Measurements from ENCODE around the gene ARL6IP1. TPM values are rescaled to one million over a fixed set of nuclear protein-coding genes. Genes with fewer than 3 reads are reported as not detected.
A peak's percentile ranks its signal among the peaks of the same experiment; 100 is the strongest.

The ARL6IP1 gene
- total RNA-seq, 1 donor from 2014 or later, result 129 TPM

DNA sequence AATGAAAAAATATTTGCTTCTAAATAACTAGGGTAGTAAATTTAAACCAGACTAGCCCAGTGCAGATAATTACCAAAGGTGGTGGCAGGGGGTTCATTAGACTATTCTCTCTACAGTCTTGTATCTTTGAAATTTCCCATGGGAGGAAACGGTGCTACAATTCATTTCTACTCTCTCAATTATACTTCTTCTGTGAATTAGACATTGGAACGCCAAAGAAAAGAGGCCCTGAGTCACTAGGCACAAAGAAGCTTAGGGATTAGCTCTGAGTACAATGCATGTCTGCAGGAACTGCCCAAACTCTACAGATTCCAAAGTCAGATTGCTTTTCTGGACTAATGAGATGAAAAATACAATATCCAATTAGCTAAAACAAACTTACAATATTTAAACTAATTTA, 30.7 kb upstream of the ARL6IP1 start:
- Histone ChIP-seq H3K4me3 (ENCODE audit: low read length in 3 of 3) (no peak overlapping the region), H3K9me3 (ENCODE audit: control insufficient read depth in 3 of 3, low read length in 3 of 3) (no peaks in the 10 kb centered on the region), H3K4me1 (ENCODE audit: control insufficient read depth in 3 of 3, insufficient read depth in 3 of 3, low read length in 3 of 3) (no peaks in the 10 kb centered on the region), H3K27me3 (ENCODE audit: control insufficient read depth in 3 of 3, insufficient read depth in 3 of 3, low read length in 3 of 3) (no peaks in the 10 kb centered on the region), H3K36me3 (ENCODE audit: control insufficient read depth in 3 of 3, insufficient read depth in 3 of 3, low read length in 3 of 3) (peaks cover 62 to 82% (median 82%) of the 10 kb centered on the region in 3 donors), H3K9ac (ENCODE audit: low read depth in 1 of 3, low read length in 3 of 3) (no peak overlapping the region), H3K27ac (ENCODE audit: low read depth, low read length) (no peak overlapping the region)

DNA sequence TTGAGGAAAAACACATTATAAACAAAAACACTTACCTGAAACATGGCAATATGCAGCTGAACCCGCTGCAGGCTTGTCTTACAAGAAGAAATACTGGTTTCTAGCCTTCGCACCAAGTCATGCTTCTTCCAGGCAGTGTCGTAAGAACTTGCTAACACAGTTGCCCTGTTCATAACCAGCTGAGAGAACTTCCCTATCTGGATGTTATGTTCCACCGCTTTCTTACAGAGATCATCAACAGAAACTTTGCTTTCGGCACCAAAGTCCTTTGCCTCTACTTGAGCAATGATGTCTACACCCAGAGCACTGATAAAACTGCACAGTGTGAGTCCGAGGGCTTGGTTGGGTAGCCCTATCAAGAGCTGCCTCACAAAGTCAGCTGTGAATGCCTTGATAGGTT, 27.9 kb upstream of the ARL6IP1 start:
- H3K4me3 ChIP-seq (ENCODE audit: low read length in 3 of 3), result no peak overlapping the region
- H3K27me3 ChIP-seq (ENCODE audit: control insufficient read depth in 3 of 3, insufficient read depth in 3 of 3, low read length in 3 of 3), result no peaks in the 10 kb centered on the region
- H3K27ac ChIP-seq (ENCODE audit: low read depth, low read length), result no peak overlapping the region
- no peaks in the 10 kb centered on the region for H3K9me3 ChIP-seq (ENCODE audit: control insufficient read depth in 3 of 3, low read length in 3 of 3)
- H3K4me1 ChIP-seq (ENCODE audit: control insufficient read depth in 3 of 3, insufficient read depth in 3 of 3, low read length in 3 of 3), result no peaks in the 10 kb centered on the region
- H3K36me3 ChIP-seq (ENCODE audit: control insufficient read depth in 3 of 3, insufficient read depth in 3 of 3, low read length in 3 of 3), result peaks cover 37 to 56% (median 54%) of the 10 kb centered on the region in 3 donors
- H3K9ac ChIP-seq (ENCODE audit: low read depth in 1 of 3, low read length in 3 of 3), result no peak overlapping the region

DNA sequence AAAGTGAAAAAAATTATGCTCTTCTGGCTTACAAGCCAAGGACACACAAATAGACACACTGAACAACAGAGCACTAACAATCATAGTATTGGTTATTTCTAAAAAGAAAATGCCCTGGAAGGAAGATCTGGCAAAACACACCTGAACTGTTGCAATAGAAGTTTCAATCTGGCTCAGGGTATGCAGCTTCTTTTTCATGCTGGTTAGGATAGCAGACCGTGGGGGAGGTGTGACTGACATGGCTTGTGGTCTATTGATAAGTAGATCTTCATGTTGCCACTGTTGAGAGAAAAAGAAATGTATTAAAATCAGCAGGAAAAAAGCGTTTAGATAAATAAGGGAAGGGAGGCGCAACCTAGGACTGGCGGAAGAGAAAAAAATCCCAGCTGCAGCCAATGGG, 26.5 kb upstream of the ARL6IP1 start:
- Histone ChIP-seq H3K9me3 (ENCODE audit: control insufficient read depth in 3 of 3, low read length in 3 of 3) (no peaks in the 10 kb centered on the region), H3K4me3 (ENCODE audit: low read length in 3 of 3) (no peak overlapping the region), H3K4me1 (ENCODE audit: control insufficient read depth in 3 of 3, insufficient read depth in 3 of 3, low read length in 3 of 3) (no peaks in the 10 kb centered on the region), H3K9ac (ENCODE audit: low read depth in 1 of 3, low read length in 3 of 3) (no peak overlapping the region), H3K36me3 (ENCODE audit: control insufficient read depth in 3 of 3, insufficient read depth in 3 of 3, low read length in 3 of 3) (peaks cover 30 to 46% (median 42%) of the 10 kb centered on the region in 3 donors), H3K27me3 (ENCODE audit: control insufficient read depth in 3 of 3, insufficient read depth in 3 of 3, low read length in 3 of 3) (no peaks in the 10 kb centered on the region), H3K27ac (ENCODE audit: low read depth, low read length) (no peak overlapping the region)

DNA sequence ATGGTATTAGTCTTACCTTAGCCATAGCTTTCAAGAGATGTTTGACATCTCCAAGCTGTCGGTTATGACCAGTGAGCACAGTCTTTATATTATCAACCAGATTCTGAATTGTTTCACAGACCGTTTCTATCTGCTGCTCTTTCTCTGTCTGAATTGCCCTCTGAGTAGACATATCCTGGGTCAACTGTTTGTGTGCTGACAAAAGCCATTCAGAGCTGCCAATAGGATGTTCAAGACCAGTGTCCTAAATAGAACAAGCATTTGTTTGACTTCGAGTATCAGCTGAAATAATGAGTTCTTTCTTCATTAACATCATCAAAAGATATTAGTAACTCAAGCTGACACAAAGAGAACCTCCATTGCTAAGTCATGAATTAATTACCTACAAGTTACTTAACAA, 14.9 kb upstream of the ARL6IP1 start:
- no peaks in the 10 kb centered on the region for H3K27me3 ChIP-seq (ENCODE audit: control insufficient read depth in 3 of 3, insufficient read depth in 3 of 3, low read length in 3 of 3)
- no peaks in the 10 kb centered on the region for H3K9me3 ChIP-seq (ENCODE audit: control insufficient read depth in 3 of 3, low read length in 3 of 3)
- H3K9ac ChIP-seq (ENCODE audit: low read depth in 1 of 3, low read length in 3 of 3), result peak overlapping the region in 2 of 3 donors; percentile 41 to 54
- peak overlapping the region; percentile 64 for H3K27ac ChIP-seq (ENCODE audit: low read depth, low read length)
- H3K36me3 ChIP-seq (ENCODE audit: control insufficient read depth in 3 of 3, insufficient read depth in 3 of 3, low read length in 3 of 3), result peaks cover 17 to 53% (median 35%) of the 10 kb centered on the region in 3 donors
- H3K4me3 ChIP-seq (ENCODE audit: low read length in 3 of 3), result no peak overlapping the region
- peaks cover 7 to 18% (median 9%) of the 10 kb centered on the region in 3 donors for H3K4me1 ChIP-seq (ENCODE audit: control insufficient read depth in 3 of 3, insufficient read depth in 3 of 3, low read length in 3 of 3)

DNA sequence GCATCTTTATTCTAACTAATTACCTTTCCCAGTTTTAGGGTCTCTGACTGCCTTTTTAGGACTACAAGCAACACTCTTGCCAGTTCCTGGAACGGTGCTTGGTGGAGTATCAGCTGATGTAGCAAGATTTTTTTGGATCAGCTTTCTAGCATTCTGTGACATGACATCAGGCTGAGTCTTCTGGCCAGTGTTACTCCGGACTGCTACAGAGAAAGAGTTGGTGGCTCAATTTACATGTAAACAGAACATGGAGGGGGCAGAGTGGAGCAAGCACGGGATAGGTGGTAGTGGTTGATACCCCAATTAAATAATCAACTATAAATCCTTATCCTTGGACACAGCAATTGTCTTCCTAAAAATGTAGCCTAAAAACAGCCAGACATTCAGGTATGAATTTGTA, 10.6 kb upstream of the ARL6IP1 start:
- Histone ChIP-seq H3K4me1 (ENCODE audit: control insufficient read depth in 3 of 3, insufficient read depth in 3 of 3, low read length in 3 of 3) (peaks cover 7 to 16% (median 11%) of the 10 kb centered on the region in 3 donors), H3K27me3 (ENCODE audit: control insufficient read depth in 3 of 3, insufficient read depth in 3 of 3, low read length in 3 of 3) (no peaks in the 10 kb centered on the region), H3K27ac (ENCODE audit: low read depth, low read length) (peak overlapping the region; percentile 68), H3K9ac (ENCODE audit: low read depth in 1 of 3, low read length in 3 of 3) (peak overlapping the region in 1 of 3 donors; percentile 40), H3K9me3 (ENCODE audit: control insufficient read depth in 3 of 3, low read length in 3 of 3) (no peaks in the 10 kb centered on the region), H3K4me3 (ENCODE audit: low read length in 3 of 3) (no peak overlapping the region), H3K36me3 (ENCODE audit: control insufficient read depth in 3 of 3, insufficient read depth in 3 of 3, low read length in 3 of 3) (peaks cover 32 to 58% (median 52%) of the 10 kb centered on the region in 3 donors)

DNA sequence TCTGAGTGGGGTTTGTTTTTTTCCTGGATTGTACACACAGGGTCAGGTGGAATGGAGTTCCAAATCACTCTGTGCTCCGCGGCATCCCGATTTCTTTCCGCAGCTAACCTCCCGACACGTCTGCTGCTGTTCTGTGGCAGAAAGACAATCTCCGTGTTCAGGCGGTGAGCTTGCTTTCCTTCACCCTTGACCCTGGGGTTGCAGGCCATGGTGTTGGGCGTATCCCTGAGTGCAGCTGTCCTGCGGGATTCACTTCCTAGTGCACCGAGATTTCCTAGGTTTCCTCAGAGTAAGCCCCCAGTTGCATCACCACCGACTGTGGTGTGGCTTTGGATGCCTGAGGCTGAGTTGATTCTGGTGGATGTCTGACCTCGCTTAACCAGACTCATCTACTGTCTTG, 7.8 kb upstream of the ARL6IP1 start:
- peaks cover 8 to 19% (median 18%) of the 10 kb centered on the region in 3 donors for H3K4me1 ChIP-seq (ENCODE audit: control insufficient read depth in 3 of 3, insufficient read depth in 3 of 3, low read length in 3 of 3)
- H3K36me3 ChIP-seq (ENCODE audit: control insufficient read depth in 3 of 3, insufficient read depth in 3 of 3, low read length in 3 of 3), result peaks cover 28 to 46% (median 44%) of the 10 kb centered on the region in 3 donors
- no peak overlapping the region for H3K9ac ChIP-seq (ENCODE audit: low read depth in 1 of 3, low read length in 3 of 3)
- H3K4me3 ChIP-seq (ENCODE audit: low read length in 3 of 3), result no peak overlapping the region
- no peaks in the 10 kb centered on the region for H3K27me3 ChIP-seq (ENCODE audit: control insufficient read depth in 3 of 3, insufficient read depth in 3 of 3, low read length in 3 of 3)
- no peak overlapping the region for H3K27ac ChIP-seq (ENCODE audit: low read depth, low read length)
- no peaks in the 10 kb centered on the region for H3K9me3 ChIP-seq (ENCODE audit: control insufficient read depth in 3 of 3, low read length in 3 of 3)

DNA sequence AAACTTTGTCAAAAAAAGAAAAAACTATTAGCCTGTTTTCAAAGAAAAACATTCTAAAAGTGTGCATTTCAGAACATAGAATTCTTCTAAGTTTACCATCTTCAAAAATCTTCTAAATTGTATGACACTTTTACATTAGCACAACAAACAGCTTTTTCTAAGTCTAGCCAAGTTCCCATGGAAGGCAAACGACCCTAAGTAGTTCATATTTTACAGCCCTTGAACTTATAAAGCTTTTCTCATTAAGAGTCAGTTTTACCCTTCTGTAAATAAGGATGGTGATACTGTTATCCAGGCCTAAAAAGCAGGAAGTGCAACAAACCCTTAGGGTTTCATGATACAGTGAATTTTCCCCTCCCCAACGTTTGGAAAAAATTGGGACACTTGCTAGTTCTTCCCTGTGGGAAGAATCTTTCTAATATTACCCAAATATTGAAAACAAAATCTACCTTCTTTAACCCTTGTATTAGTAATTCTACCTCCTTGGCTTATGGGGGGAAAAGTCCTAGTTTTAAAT, 4.0 kb upstream of the ARL6IP1 start:
- Histone ChIP-seq H3K36me3 (ENCODE audit: control insufficient read depth in 3 of 3, insufficient read depth in 3 of 3, low read length in 3 of 3) (peaks cover 11 to 26% (median 25%) of the 10 kb centered on the region in 3 donors), H3K27ac (ENCODE audit: low read depth, low read length) (peak overlapping the region; percentile 79)

DNA sequence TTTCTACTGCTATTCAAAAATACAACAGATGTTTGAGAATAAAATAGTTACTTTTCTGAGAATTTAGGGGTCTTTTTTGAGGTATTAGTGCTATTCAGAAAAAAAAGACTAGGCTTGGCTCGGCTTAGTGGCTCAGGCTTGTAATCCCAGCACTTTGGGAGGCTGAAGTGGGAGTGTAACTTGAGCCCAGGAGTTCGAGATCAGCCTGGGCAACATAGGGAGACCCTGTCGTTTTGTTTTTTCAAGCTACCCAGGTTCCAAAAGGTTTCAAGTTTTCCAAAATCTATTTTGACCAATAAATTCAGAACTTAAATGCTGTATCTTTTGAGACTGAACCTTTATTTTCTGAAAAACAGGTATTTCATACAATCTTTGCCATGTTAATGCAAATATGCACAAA, 3.2 kb upstream of the ARL6IP1 start:
- Histone ChIP-seq H3K9ac (ENCODE audit: low read depth in 1 of 3, low read length in 3 of 3) (peak overlapping the region in 1 of 3 donors; percentile 33), H3K27me3 (ENCODE audit: control insufficient read depth in 3 of 3, insufficient read depth in 3 of 3, low read length in 3 of 3) (no peaks in the 10 kb centered on the region), H3K4me1 (ENCODE audit: control insufficient read depth in 3 of 3, insufficient read depth in 3 of 3, low read length in 3 of 3) (peaks cover 15 to 27% (median 26%) of the 10 kb centered on the region in 3 donors), H3K4me3 (ENCODE audit: low read length in 3 of 3) (no peak overlapping the region), H3K9me3 (ENCODE audit: control insufficient read depth in 3 of 3, low read length in 3 of 3) (no peaks in the 10 kb centered on the region), H3K36me3 (ENCODE audit: control insufficient read depth in 3 of 3, insufficient read depth in 3 of 3, low read length in 3 of 3) (peaks cover 10 to 21% (median 20%) of the 10 kb centered on the region in 3 donors), H3K27ac (ENCODE audit: low read depth, low read length) (peak overlapping the region; percentile 79)

More for the DNA sequence above, 4.0 kb upstream of the ARL6IP1 start:
- Histone ChIP-seq H3K4me3 (ENCODE audit: low read length in 3 of 3) (no peak overlapping the region), H3K27me3 (ENCODE audit: control insufficient read depth in 3 of 3, insufficient read depth in 3 of 3, low read length in 3 of 3) (no peaks in the 10 kb centered on the region), H3K4me1 (ENCODE audit: control insufficient read depth in 3 of 3, insufficient read depth in 3 of 3, low read length in 3 of 3) (peaks cover 8 to 19% (median 18%) of the 10 kb centered on the region in 3 donors), H3K9ac (ENCODE audit: low read depth in 1 of 3, low read length in 3 of 3) (peak overlapping the region in 1 of 3 donors; percentile 13), H3K9me3 (ENCODE audit: control insufficient read depth in 3 of 3, low read length in 3 of 3) (no peaks in the 10 kb centered on the region)

DNA sequence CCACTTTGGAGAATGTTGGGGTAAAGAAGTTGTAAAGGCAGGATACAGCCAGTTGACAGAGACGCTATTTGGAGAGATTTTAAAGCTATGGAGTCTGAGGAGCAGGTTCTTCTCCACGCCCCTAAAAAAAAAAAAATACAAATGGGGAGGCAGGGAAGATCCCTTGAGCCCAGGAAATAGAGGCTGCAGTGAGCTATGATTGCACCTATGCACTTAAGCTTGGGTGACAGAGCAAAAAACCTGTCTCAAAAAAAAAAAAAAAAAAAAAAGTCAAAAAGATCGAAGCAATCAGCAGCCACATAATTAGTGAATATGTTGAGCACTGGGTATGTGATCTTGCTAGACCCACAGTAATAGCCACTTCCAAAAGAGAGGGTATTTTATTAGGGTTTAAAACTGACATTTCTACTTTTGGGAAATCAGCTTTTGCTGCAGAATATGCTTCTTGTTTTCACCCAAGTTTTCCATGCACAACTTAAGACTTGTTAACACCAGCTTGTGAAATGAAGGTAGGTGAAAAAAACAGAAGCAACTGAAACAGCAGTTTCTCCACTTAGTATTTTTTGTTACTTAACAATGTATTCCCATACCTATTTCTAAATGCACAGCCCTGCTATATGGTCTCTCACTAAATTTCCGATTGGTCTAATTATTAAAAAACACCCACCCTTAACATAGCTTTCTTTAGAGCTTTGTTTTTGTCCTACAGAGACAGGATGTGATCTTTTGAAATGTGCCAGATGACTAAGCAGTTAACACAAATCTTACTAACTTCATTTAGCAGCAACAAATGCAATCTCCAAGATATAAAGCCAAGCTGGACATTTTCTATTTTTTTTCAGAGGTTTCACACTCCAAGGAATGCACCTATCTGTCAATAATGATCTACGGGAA, 2.5 kb upstream of the ARL6IP1 start:
- peaks cover 3 to 14% (median 13%) of the 10 kb centered on the region in 3 donors for H3K36me3 ChIP-seq (ENCODE audit: control insufficient read depth in 3 of 3, insufficient read depth in 3 of 3, low read length in 3 of 3)
- peak overlapping the region; percentile 30 to 48 (median 33) for H3K9ac ChIP-seq (ENCODE audit: low read depth in 1 of 3, low read length in 3 of 3)
- H3K4me1 ChIP-seq (ENCODE audit: control insufficient read depth in 3 of 3, insufficient read depth in 3 of 3, low read length in 3 of 3), result peaks cover 17 to 28% (median 28%) of the 10 kb centered on the region in 3 donors
- peak overlapping the region; percentile 79 for H3K27ac ChIP-seq (ENCODE audit: low read depth, low read length)
- H3K4me3 ChIP-seq (ENCODE audit: low read length in 3 of 3), result no peak overlapping the region
- H3K9me3 ChIP-seq (ENCODE audit: control insufficient read depth in 3 of 3, low read length in 3 of 3), result no peaks in the 10 kb centered on the region
- H3K27me3 ChIP-seq (ENCODE audit: control insufficient read depth in 3 of 3, insufficient read depth in 3 of 3, low read length in 3 of 3), result no peaks in the 10 kb centered on the region

Measured in skeletal muscle tissue (tissue), 4 donors.